ENCODE data around the gene BCR.

The BCR gene

GRCh38 chr22:23276656-23277582 lies 96.6 kb downstream of the BCR start:
- DNase-seq (ENCODE audit: low spot score) = no peak

DNA sequence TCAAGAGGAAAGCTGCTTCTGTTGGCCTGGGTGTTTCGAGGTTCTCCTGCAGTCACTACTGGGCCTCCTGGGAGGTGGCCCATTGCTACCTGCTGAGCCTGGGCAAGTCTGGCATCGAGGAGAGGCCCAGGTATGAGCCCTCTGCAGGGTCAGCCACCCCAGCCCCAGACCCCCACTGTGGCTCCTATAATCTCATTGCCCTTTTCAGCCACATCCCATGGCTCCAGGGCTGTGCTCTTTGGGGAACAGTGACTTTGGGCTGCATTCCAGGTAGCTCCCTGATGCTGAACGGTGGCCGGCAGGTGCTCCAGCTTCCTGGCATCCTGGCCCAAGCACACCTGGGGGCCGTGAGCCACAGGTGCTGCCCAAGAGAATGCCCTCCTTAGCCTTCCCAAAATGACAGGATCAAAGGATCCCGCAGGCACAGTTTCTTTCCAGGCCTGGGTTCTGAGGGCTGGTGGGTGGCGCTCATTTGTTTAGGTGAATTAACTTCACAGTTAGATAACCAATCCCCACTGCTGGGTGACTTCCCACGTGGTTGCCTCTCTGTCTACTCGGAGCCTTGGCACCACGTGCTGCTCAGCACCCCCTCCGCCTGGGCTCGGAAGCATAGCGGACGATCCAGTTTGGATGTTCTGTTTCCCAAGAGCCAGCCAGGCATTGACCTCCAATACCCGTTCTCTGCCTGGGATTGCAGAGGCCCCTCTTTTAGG lies 97.4 kb downstream of the BCR start:
- no peak for DNase-seq (ENCODE audit: low spot score)

DNA sequence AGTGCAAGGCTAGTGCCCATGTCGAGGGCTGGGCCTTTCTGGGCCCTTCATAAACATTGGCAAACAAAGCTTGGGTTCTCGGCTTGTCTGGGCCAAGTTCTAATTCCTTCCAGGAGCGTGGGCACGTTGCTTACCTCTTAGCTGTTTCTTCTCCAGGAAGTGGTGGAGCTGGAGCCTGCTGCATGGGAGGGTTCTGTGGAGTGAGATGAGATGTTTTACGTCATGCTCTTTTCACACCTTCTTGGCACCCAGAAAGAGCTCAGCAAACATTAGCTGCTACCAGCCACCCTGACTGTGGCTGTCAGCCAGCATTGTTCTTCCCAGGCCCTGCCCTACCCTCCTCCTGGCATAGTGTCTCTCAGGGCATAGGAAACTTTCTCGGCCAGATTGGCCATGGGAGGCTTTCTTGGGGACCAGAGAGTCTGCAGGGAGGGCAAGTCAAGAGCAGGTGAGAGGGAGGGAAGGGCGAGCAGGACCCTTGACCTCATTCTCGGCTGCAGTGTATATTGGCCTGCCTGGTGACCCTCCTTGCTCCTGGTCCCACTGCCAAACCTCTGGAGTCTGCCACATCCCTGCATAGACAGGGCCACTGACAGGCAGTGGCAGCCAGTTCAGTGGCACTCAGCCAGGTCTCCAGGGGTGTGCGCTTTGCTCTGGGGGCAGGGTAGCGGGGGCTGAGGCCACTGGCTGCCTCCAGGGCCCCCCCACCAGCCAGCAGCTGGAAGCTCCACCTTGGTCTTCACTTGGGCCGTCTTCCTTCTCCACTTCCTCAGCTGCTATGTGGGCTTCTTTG lies 98.8 kb downstream of the BCR start:
- DNase-seq (ENCODE audit: low spot score) = no peak

DNA sequence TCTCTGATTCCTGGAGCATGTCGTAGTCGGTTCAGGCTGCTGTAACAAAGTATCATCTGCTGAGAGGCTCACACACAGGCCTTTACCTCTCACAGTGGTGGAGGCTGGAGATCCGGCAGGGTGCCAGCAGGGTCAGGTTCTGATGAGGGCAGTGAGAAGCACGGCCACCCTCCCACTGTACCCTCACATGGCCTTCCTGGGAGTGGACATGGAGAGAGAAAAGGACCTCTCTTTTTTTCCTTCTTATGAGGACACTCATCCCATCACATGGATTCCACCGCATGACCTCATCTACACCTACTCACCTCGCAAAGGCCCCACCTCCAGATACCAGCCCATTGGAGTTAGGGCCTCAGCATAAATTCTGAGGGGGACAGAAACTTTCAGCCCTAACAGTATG lies 99.5 kb downstream of the BCR start:
- no peak for DNase-seq (ENCODE audit: low spot score)

DNA sequence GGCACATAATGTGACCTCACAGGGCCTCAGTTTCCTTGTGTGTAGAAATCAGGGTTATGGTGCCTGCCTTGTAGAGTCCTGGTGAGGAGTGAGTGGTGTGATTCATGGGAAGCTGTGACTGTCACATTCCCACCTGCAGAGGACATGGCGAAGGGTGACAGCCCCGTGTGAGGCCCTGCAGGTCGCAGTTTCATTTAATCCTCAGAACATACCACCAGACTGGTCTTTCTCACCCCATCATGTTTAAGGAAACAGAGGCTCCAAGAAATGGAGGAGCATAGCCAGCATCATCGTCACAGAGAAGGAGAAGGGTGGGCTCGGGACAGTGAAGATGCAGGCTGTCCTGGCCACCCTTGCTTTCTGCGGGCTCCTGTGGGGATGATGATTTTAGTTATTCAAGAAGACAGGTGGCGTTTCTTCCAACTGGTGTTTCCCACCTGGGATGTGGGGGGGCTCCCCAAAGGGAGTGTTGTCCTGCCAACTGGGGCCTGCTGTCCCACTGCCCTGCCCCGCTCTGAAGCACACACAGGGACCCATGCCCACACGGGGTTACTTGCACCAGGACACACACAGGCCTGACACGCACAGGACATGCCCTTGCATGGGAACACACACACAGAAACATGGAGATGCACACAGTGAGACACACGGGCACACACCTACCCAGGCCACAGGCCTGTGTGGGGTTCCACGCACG lies 100.2 kb downstream of the BCR start:
- DNase-seq (ENCODE audit: low spot score) = no peak

- no peak for DNase-seq (ENCODE audit: low spot score)
These were observed 100.7 kb downstream of the BCR start for GRCh38 chr22:23281053-23281405.

DNA sequence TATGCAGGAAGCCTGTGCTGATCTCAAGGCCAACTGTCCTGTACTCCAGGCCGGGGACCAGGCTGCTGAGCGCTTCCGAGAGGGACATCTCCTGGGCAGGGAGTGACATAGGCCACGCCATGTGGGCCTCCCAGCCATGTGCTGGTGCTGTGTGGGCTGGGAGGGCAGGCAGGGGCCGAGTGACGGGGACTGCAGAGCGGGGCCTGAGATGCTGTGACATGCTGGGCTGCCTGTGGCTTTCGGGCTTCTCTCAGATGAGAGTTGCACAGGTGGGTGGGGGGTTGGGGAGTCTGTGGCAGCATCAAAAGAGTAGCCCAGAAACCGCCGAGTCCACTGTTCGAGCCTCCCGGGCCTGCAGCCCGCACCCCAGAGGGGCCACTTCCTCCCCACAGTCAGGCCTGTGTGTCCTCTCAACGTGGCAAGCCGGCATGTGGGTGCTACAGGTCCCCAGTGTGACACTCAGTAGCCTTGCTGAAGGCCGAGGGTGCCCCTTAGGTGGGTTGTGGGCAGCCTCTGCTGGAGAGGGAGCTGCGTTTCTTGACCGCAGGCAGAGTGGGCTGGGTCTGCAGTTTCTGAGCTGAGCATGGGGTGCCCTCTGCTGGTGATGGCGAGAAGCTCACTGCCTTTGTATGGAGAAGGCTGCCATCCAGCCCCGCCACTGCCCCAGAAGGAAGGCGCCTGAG lies 101.2 kb downstream of the BCR start:
- DNase-seq (ENCODE audit: low spot score) = peak; percentile 90

GRCh38 chr22:23282089-23282501 lies 101.8 kb downstream of the BCR start:
- DNase-seq (ENCODE audit: low spot score) = no peak

DNA sequence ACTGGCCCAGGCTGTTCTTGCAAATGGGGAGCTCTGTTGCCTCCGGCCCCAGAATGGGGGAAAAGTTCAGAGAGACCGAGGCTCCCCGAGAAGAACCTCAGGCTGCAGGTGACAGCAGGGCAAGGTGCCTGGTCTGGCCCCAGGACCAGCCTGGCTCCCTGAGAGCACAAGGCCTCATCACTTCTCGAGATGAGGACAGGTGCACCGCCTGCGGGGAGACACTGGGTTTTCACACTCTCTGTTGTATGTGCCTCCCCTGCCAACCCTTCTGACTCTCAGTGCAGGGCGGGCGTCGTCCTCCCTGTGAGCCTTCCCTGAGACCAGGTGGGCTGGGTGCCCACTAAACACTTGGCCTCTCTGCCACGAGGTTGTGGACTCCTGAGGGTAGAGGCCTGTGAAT lies 102.2 kb downstream of the BCR start:
- DNase-seq (ENCODE audit: low spot score) = no peak

- DNase-seq (ENCODE audit: low spot score) = no peak
These were observed 102.7 kb downstream of the BCR start for GRCh38 chr22:23282986-23283385.

GRCh38 chr22:23283591-23284503 lies 103.5 kb downstream of the BCR start:
- DNase-seq (ENCODE audit: low spot score) = no peak

- DNase-seq (ENCODE audit: low spot score) = no peak
These were observed 104.3 kb downstream of the BCR start for GRCh38 chr22:23284504-23285033.

- DNase-seq (ENCODE audit: low spot score) = no peak
These were observed 104.9 kb downstream of the BCR start for GRCh38 chr22:23285236-23285635.

DNA sequence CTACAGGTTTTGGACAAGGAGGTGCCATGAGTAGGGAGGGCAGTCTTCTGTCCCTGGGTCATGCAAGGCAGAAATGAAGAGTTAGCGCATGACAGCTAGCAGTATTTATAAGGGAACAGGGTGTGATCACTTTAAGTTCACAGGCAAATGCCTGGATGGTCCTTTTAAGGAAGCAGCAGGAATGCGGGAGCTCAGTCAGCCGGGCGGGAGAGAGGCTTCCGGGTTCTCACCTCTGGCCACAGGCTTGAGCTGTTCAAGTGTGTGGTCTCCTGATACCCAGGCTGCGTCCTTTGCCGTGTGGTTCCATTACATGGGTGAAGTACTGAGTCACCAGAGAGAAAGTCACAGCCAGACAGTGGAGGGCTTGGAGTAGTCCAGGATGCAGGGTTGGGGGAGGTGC lies 105.4 kb downstream of the BCR start:
- no peak for DNase-seq (ENCODE audit: low spot score)

DNA sequence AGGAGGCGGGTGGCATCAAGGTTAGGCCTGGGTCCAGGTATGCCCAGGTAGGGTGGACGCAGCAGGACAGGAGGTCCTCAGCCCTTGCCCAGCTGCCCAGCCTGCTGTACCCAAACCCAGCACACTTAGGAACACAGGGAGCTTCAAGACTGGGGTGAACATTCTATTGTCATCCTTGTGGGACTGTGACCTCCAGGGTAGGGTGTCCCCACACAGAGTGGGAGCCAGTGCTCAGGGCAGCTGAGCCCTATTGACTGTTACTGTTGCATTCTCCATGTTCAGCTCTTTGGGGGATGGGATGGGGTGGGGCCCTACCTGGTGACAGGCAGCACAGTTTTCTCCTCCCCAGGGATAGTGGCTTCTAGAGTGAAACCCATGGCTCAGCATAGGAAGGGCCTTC lies 106.0 kb downstream of the BCR start:
- DNase-seq (ENCODE audit: low spot score) = no peak

DNA sequence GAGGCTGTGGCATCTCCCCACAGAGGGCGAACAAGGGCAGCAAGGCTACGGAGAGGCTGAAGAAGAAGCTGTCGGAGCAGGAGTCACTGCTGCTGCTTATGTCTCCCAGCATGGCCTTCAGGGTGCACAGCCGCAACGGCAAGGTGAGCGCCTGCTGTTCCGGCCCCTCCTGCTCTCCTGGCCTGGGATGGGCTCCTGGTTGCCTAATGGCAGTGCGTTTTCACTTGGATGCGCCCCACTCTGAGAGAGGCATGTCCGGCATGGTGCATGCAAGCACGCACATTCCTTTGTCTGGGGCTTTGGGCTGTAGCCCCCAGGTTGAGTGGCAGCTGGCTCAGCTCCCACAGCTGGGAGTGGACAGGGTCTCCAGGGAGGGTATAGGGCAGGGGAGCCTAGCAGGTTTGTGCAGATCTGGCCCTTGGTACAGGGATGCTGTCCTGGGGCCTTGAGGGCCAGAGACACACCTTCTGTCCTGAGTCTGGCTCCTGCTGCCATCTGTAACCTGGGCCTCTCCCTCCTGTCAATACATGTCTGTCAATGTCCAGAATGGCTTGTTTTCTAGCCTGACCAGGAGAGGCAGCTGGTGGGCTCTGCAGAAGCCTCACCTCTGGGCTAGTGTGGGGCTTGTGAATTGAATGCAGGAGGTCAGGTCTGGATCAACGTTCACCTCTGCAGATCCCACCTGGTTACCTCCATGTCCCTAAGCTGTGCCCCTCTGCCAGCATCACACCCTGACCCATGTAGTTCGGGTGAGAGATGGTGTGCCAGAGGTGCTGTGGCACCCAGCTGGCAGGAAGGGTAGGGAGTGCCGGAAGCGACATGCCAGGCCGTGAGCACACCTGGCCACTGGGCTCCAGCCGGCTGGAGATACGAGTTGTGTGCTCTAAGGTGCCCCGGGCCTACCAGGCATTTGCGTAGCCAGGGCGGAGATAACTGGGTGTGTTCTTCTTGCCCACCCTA lies 107.1 kb downstream of the BCR start:
- DNase-seq (ENCODE audit: low spot score) = no peak

GRCh38 chr22:23288301-23289129 lies 108.2 kb downstream of the BCR start:
- DNase-seq (ENCODE audit: low spot score) = no peak

- no peak for DNase-seq (ENCODE audit: low spot score)
These were observed 108.8 kb downstream of the BCR start for GRCh38 chr22:23289130-23289503.

All from left forelimb (tissue), 1 donor.